K562 (cell line): ENCODE measurements around the gene CEP41. TPM values are rescaled to one million over a fixed set of nuclear protein-coding genes. Genes with fewer than 3 reads are reported as not detected.

Experiments
- ATAC-seq: fragments of 200-7000 bp; cut with Tn5 transposase; 3 replicates; pipeline ENCODE4 v1.9.1; 2020; ENCODE audit warnings: moderate library complexity
- BruUV-seq: library from RNA; stranded (reverse); fragments of 400-500 nt; replicated peaks from 2 replicates; lab custom pipeline; 2021; lab: Mats Ljungman, UMichigan
- CTCF ChIA-PET: fragments of 300-600 bp; formaldehyde crosslinking; extraction: SDS; loops from one replicate; lab custom pipeline; 2021; ENCODE audit warnings: low intra/inter-chr PET ratio; lab: Yijun Ruan, JAX
- POLR2A ChIA-PET: fragments of 300-600, 350-650 bp; sonication (Branson Sonifier 250); formaldehyde crosslinking; extraction: SDS; loops from one replicate; lab custom pipeline; 2021; ENCODE audit warnings: antibody characterized with exemption, inconsistent platforms; lab: Yijun Ruan, JAX
- DNase-seq, 4 experiments: peaks; one replicate each; pipeline versions ENCODE4 v3.0.0 to v3.0.0-alpha.2; 2011 to 2018; ENCODE audit warnings: low spot score in 3 of 4, mixed read lengths in 3 of 4; ENCODE audit errors: extremely low read depth in 1 of 4
- FAIRE-seq: peaks from 2 replicates; lab custom pipeline; 2011; peaks lifted over from hg19 to GRCh38; lab: Jason Lieb, UNC
- H2AFZ ChIP-seq: 2 replicates; pipeline ENCODE4 v1.6.0; 2011; ENCODE audit warnings: low read depth, low read length, control low read depth, inconsistent platforms
- H3K27ac ChIP-seq: fragments of 200-600 bp; 3 replicates; pipeline ENCODE4 v1.8.0; 2011; ENCODE audit warnings: low read depth, mild to moderate bottlenecking, control low read depth, inconsistent platforms, low read length, moderate library complexity, mixed read lengths; ENCODE audit errors: extremely low read depth
- H3K27me3 ChIP-seq, 2 experiments: fragments of 300-600 bp in 1 of 2; 2 replicates in 1 of 2; 3 replicates in 1 of 2; pipeline versions ENCODE4 v1.6.0 to v1.8.0; 2011; ENCODE audit warnings: inconsistent platforms in 2 of 2, low read length in 2 of 2, mild to moderate bottlenecking in 1 of 2, mixed read lengths in 1 of 2, moderate library complexity in 1 of 2; ENCODE audit not compliant: control insufficient read depth in 2 of 2, insufficient read depth in 2 of 2
- H3K36me3 ChIP-seq: fragments of 300-600 bp; 3 replicates; pipeline ENCODE4 v1.8.0; 2011; ENCODE audit warnings: mild to moderate bottlenecking, low read length, inconsistent platforms; ENCODE audit not compliant: control insufficient read depth, insufficient read depth
- H3K4me1 ChIP-seq, 2 experiments: fragments of 200-600 bp in 1 of 2; replicated peaks in 1 of 2; 2 replicates in 1 of 2; 3 replicates in 1 of 2; pipeline versions ENCODE4 v1.5.1 to v1.8.0; 2011; ENCODE audit warnings: inconsistent platforms in 2 of 2, low read length in 2 of 2, mild to moderate bottlenecking in 1 of 2, mixed read lengths in 1 of 2, moderate library complexity in 1 of 2; ENCODE audit not compliant: control insufficient read depth in 2 of 2, insufficient read depth in 2 of 2
- H3K4me2 ChIP-seq: 2 replicates; pipeline ENCODE4 v1.6.1; 2011; ENCODE audit warnings: low read length, control low read depth, inconsistent platforms, mixed read lengths; ENCODE audit not compliant: insufficient read depth
- H3K4me3 ChIP-seq: fragments of 200-600 bp; sonication (generic), shearing (Covaris generic); 2 replicates; pipeline ENCODE4 v1.5.1; 2016; ENCODE audit warnings: control low read depth, inconsistent platforms
- H3K79me2 ChIP-seq: fragments of 200-600 bp; 3 replicates; pipeline ENCODE4 v1.8.0; 2011; ENCODE audit warnings: low read length, inconsistent platforms; ENCODE audit not compliant: control insufficient read depth, insufficient read depth
- H3K9ac ChIP-seq, 2 experiments: 2 replicates each; pipeline versions ENCODE4 v1.6.0 to v1.6.1; 2011; ENCODE audit warnings: low read depth in 2 of 2, low read length in 2 of 2, control low read depth in 1 of 2, inconsistent platforms in 1 of 2, mild to moderate bottlenecking in 1 of 2, mixed read lengths in 1 of 2; ENCODE audit not compliant: insufficient read depth in 1 of 2
- H3K9me1 ChIP-seq: one replicate; pipeline ENCODE4 v1.6.0; 2011; ENCODE audit warnings: inconsistent platforms, mild to moderate bottlenecking, low read length, moderate library complexity; ENCODE audit not compliant: control insufficient read depth, insufficient read depth
- H3K9me3 ChIP-seq: replicated peaks from 2 replicates; pipeline ENCODE4 v1.5.1; 2011; ENCODE audit warnings: low read depth, low read length, inconsistent platforms; ENCODE audit not compliant: control insufficient read depth, insufficient read depth
- H4K20me1 ChIP-seq: replicated peaks from 2 replicates; pipeline ENCODE4 v1.6.1; 2011; ENCODE audit warnings: low read length, inconsistent platforms, mixed read lengths; ENCODE audit not compliant: control insufficient read depth, insufficient read depth
- CEBPG ChIP-seq, 3 experiments: fragments of 200-800 bp in 1 of 3; sonication (Bioruptor generic) in 1 of 3; sonication (generic) in 1 of 3; formaldehyde crosslinking in 1 of 3; IDR thresholded peaks in 2 of 3; conservative IDR thresholded peaks in 1 of 3; 2 replicates each; pipeline versions ENCODE4 v1.6.1 to v1.8.0; 2016 to 2022; ENCODE audit warnings: missing compliant biosample characterization in 2 of 3, missing genetic modification characterization in 2 of 3, mild to moderate bottlenecking in 1 of 3, missing genetic modification reagents in 1 of 3
- CHD1 ChIP-seq: fragments of 200-600 bp; sonication (generic); IDR thresholded peaks from one replicate; pipeline ENCODE4 v1.6.1; 2012; ENCODE audit warnings: mild to moderate bottlenecking, moderate library complexity, low read length, inconsistent platforms
- POLR2AphosphoS2 ChIP-seq: IDR thresholded peaks from 2 replicates; pipeline ENCODE4 v1.6.1; 2012; ENCODE audit warnings: low read length, improper control_type of control experiment
- RBM25 ChIP-seq: fragments of 200-400 bp; formaldehyde crosslinking; IDR thresholded peaks from 2 replicates; pipeline ENCODE4 v1.6.1; 2018; ENCODE audit warnings: low read length, low read depth, moderate library complexity; ENCODE audit not compliant: severe bottlenecking
- TEAD4 ChIP-seq, 2 experiments: sonication (generic) in 1 of 2; formaldehyde crosslinking in 1 of 2; IDR thresholded peaks; 2 replicates each; pipeline versions ENCODE4 v1.6.1 to v1.8.0; 2012 to 2022; ENCODE audit warnings: borderline replicate concordance in 1 of 2, inconsistent platforms in 1 of 2, low read length in 1 of 2, mild to moderate bottlenecking in 1 of 2, missing genetic modification reagents in 1 of 2
- TOE1 ChIP-seq, 2 experiments: fragments of 450-650 bp in 1 of 2; sonication (generic) in 1 of 2; formaldehyde crosslinking in 1 of 2; IDR thresholded peaks; 2 replicates each; pipeline versions ENCODE4 v1.7.1 to v1.8.0; 2016 to 2022; ENCODE audit warnings: borderline replicate concordance in 2 of 2, mild to moderate bottlenecking in 2 of 2, antibody characterized with exemption in 1 of 2, inconsistent platforms in 1 of 2, low read depth in 1 of 2, missing genetic modification reagents in 1 of 2, moderate library complexity in 1 of 2
- ZBTB7A ChIP-seq: IDR thresholded peaks from 2 replicates; pipeline ENCODE4 v1.6.1; 2011; ENCODE audit warnings: low read depth, mild to moderate bottlenecking, low read length, moderate library complexity, borderline replicate concordance; ENCODE audit not compliant: control insufficient read depth
- ZNF778 ChIP-seq: fragments of 450-650 bp; formaldehyde crosslinking; IDR thresholded peaks from 2 replicates; pipeline ENCODE4 v1.4.0; 2020; ENCODE audit warnings: mild to moderate bottlenecking, moderate library complexity
- WGBS: fragments of 100-300 bp; shearing (Covaris generic); methylation state at CpG from one replicate; pipeline ENCODE4 v1.1.6; 2016; ENCODE audit warnings: low coverage, mixed read lengths; ENCODE audit not compliant: insufficient coverage; ENCODE audit errors: missing lambda C conversion rate; 5-methylcytosine and 5-hydroxymethylcytosine counted together
- in situ Hi-C: fragments of 300-500 bp; cut with MboI; formaldehyde crosslinking; loops from 4 replicates; pipeline ENCODE4 v1.15.0; 2018; ENCODE audit warnings: inconsistent platforms, mixed read lengths
- intact Hi-C: fragments of 100-400 bp; cut with micrococcal nuclease; formaldehyde crosslinking; loops from 2 replicates; pipeline ENCODE4 v1.14.2; 2022
- polyA plus RNA-seq, 8 experiments: library from polyadenylated mRNA; depleted of rRNA in 4 of 8; stranded (reverse) in 5 of 8; unstranded in 3 of 8; fragments of >200 nt; fragmentation: Nextera tagmentation in 2 of 8; fragmentation: Illumina TruSeq in 1 of 8; extraction: Ambion mirVana in 2 of 8; extraction: Trizol in 1 of 8; gene quantifications; 2 replicates each; pipeline versions ENCODE4 v1.2.1 to v1.2.3, GENCODE V29; 2011 to 2014; ENCODE audit warnings: inconsistent platforms in 1 of 8, missing spikeins in 1 of 8
- total RNA-seq, 7 experiments: library from RNA; depleted of rRNA in 6 of 7; stranded (reverse); fragments of >200 nt in 6 of 7; fragmentation: Illumina TruSeq in 2 of 7; extraction: Trizol in 2 of 7; gene quantifications; 2 replicates each; pipeline versions ENCODE4 v1.2.1 to v1.2.3, GENCODE V29; 2011 to 2021; ENCODE audit warnings: low replicate concordance in 1 of 7
- TF ChIP-seq, protein P1 (sequence below): conservative IDR thresholded peaks from 2 replicates; pipeline ENCODE4 v1.6.1; 2011; ENCODE audit warnings: low read depth, mild to moderate bottlenecking, low read length; ENCODE audit not compliant: control insufficient read depth
- TF ChIP-seq, protein P2 (sequence below): fragments of 250-450 bp; sonication (Bioruptor Pico); IDR thresholded peaks from 2 replicates; pipeline ENCODE4 v1.9.0; 2021; ENCODE audit warnings: mild to moderate bottlenecking, inconsistent platforms
- TF ChIP-seq, protein P3 (sequence below): IDR thresholded peaks from 2 replicates; pipeline ENCODE4 v1.6.1; 2011; ENCODE audit warnings: borderline replicate concordance, low read depth, mild to moderate bottlenecking, moderate library complexity, low read length; ENCODE audit not compliant: insufficient read depth, poor library complexity, severe bottlenecking

Gene CEP41
- total and polyA plus RNA-seq, 9 of the 15 experiments (the other 6 are each of a cell fraction or from before 2014, with no cell fraction given) = 1.5 to 15.5 (median 6.4) TPM

DNA sequence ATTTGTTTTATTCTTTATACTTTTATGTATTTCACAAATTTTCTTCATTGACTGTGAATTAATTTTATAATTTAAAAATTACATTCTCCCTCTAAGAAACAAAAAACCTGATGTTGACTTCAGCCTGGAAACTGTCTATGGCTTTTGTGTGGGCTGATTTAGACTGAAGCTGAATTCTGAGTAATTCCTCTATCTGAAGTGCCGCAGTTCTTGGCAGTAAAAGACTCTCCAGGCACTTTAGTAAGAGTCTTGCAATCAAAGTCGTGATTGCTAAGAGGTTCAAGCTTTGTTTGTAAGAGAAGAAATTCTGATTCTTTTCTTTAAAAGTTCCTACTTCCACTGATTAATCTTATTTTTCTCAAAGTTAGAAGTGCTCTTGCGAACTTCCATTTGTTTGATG, 3.4 kb upstream of the CEP41 start:
- Histone ChIP-seq H3K9me3 (peaks cover 9% of the 10 kb centered on the region), H3K27ac (no peak overlapping the region), H4K20me1 (no peaks in the 10 kb centered on the region), H3K79me2 (no peaks in the 10 kb centered on the region), H3K4me2 (no peak overlapping the region), H3K27me3 (peaks cover 0 to 11% of the 10 kb centered on the region in 2 experiments; a peak in 1 of 5 replicates), H3K9me1 (no peaks in the 10 kb centered on the region), H3K36me3 (no peaks in the 10 kb centered on the region), H3K4me1 (peaks cover 4 to 7% of the 10 kb centered on the region in 2 experiments; a peak in 4 of 5 replicates), H3K9ac (no peak overlapping the region)
- 5% methylated on average over 3 of the region's 3 CpGs for WGBS
- in situ Hi-C loops = no loop called here
- no TSS peak for BruUV-seq
- no peak for ATAC-seq
- DNase-seq = no peak
- POLR2A ChIA-PET = no interaction called here
- TF ChIP-seq ZBTB7A (no peak), CEBPG (CRISPR knock-in tag; IDR thresholded peaks at IDR 0.05) (no peak), CEBPG (tag; conservative IDR thresholded peaks at IDR 0.05 in 1 of 2, IDR thresholded peaks at IDR 0.05 in 1 of 2) (no peak), ZNF778 (CRISPR knock-in tag) (no peak), TEAD4 (IDR thresholded peaks at IDR 0.05; ENCODE audit: low read length) (no peak), TEAD4 (CRISPR knock-in tag; IDR thresholded peaks at IDR 0.05; ENCODE audit: borderline replicate concordance) (no peak), RBM25 (no peak), TOE1 (IDR thresholded peaks at IDR 0.05; ENCODE audit: borderline replicate concordance) (no peak), TOE1 (CRISPR knock-in tag; IDR thresholded peaks at IDR 0.05; ENCODE audit: borderline replicate concordance, low read depth) (no peak), CHD1 (no peak), POLR2AphosphoS2 (no peak)
- TF ChIP-seq, protein P1, sequence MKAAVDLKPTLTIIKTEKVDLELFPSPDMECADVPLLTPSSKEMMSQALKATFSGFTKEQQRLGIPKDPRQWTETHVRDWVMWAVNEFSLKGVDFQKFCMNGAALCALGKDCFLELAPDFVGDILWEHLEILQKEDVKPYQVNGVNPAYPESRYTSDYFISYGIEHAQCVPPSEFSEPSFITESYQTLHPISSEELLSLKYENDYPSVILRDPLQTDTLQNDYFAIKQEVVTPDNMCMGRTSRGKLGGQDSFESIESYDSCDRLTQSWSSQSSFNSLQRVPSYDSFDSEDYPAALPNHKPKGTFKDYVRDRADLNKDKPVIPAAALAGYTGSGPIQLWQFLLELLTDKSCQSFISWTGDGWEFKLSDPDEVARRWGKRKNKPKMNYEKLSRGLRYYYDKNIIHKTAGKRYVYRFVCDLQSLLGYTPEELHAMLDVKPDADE = no peak
- TF ChIP-seq, protein P2, sequence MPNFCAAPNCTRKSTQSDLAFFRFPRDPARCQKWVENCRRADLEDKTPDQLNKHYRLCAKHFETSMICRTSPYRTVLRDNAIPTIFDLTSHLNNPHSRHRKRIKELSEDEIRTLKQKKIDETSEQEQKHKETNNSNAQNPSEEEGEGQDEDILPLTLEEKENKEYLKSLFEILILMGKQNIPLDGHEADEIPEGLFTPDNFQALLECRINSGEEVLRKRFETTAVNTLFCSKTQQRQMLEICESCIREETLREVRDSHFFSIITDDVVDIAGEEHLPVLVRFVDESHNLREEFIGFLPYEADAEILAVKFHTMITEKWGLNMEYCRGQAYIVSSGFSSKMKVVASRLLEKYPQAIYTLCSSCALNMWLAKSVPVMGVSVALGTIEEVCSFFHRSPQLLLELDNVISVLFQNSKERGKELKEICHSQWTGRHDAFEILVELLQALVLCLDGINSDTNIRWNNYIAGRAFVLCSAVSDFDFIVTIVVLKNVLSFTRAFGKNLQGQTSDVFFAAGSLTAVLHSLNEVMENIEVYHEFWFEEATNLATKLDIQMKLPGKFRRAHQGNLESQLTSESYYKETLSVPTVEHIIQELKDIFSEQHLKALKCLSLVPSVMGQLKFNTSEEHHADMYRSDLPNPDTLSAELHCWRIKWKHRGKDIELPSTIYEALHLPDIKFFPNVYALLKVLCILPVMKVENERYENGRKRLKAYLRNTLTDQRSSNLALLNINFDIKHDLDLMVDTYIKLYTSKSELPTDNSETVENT (CRISPR knock-in tag) = no peak
- TF ChIP-seq, protein P3, sequence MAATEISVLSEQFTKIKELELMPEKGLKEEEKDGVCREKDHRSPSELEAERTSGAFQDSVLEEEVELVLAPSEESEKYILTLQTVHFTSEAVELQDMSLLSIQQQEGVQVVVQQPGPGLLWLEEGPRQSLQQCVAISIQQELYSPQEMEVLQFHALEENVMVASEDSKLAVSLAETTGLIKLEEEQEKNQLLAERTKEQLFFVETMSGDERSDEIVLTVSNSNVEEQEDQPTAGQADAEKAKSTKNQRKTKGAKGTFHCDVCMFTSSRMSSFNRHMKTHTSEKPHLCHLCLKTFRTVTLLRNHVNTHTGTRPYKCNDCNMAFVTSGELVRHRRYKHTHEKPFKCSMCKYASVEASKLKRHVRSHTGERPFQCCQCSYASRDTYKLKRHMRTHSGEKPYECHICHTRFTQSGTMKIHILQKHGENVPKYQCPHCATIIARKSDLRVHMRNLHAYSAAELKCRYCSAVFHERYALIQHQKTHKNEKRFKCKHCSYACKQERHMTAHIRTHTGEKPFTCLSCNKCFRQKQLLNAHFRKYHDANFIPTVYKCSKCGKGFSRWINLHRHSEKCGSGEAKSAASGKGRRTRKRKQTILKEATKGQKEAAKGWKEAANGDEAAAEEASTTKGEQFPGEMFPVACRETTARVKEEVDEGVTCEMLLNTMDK = no peak
- TF ChIP-seq, all 486 proteins: peak for 0
- no peak overlapping the region for H2AFZ ChIP-seq
- intact Hi-C loops = no loop called here
- CTCF ChIA-PET = interaction anchor here (0.7 kb wide), 1 partner anchor 393 kb away, joined by 4 read pairs; no protein-coding TSS in a partner anchor
- no peak overlapping the region for H3K4me3 ChIP-seq
- no peak for FAIRE-seq
